Measurements from ENCODE around the gene RBM38.

- no peak for TF ChIP-seq TAF1 (CRISPR knock-in tag; IDR thresholded peaks at IDR 0.05)
- no peak for TF ChIP-seq ZNF558 (CRISPR knock-in tag; IDR thresholded peaks at IDR 0.05; ENCODE audit: borderline replicate concordance)
- no peak for TF ChIP-seq MAZ (IDR thresholded peaks at IDR 0.05; ENCODE audit: borderline replicate concordance, low read depth, low read length)
- TF ChIP-seq MAZ (CRISPR knock-in tag; IDR thresholded peaks at IDR 0.05; ENCODE audit: low read depth), result no peak
- no peak for TF ChIP-seq CTCF (CRISPR knock-in tag; IDR thresholded peaks at IDR 0.05)
- no peak for TF ChIP-seq TCF12 (IDR thresholded peaks at IDR 0.05)
- no peak for TF ChIP-seq TCF12 (CRISPR knock-in tag; IDR thresholded peaks at IDR 0.05)
Measured at GRCh38 chr20:57448764-57449354, 57.7 kb downstream of the RBM38 start.
